ENCODE measurements around the gene MTURN. TPM values are rescaled to one million over a fixed set of nuclear protein-coding genes. Genes with fewer than 3 reads are reported as not detected.

Gene MTURN
- polyA plus RNA-seq, 1 donor (not counting 4 experiments of a cell fraction or from before 2014, with no cell fraction given) = 10.8 TPM

DNA sequence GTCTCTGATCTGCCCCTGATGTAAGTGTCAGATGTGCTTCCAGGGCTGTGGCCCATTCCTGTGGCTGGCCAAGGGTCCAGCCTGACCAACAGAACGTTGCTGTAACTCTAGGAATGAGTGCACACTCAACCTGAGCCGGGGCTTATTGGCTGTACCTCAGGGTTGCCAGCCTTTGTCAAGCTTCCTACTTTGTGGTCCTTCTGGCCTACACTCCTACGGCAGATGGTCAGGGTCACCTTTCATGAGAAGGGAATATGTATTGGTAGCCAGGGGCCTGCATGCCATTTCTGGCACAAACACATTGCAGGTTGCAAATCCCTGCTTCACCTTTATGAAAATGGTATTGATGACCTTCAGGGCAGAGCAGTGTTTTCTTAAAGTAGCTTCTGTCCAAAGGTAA is 64.5 kb downstream of the MTURN start:
- no peak for DNase-seq (ENCODE audit: low read depth, low spot score)
- H3K27ac ChIP-seq (ENCODE audit: control insufficient read depth, insufficient read depth, low read length) = no peak overlapping the region
- no peaks in the 10 kb centered on the region for H3K36me3 ChIP-seq (ENCODE audit: control insufficient read depth in 2 of 2, extremely low read depth in 1 of 2, insufficient read depth in 2 of 2, low read length in 2 of 2)
- TF ChIP-seq, protein P1, sequence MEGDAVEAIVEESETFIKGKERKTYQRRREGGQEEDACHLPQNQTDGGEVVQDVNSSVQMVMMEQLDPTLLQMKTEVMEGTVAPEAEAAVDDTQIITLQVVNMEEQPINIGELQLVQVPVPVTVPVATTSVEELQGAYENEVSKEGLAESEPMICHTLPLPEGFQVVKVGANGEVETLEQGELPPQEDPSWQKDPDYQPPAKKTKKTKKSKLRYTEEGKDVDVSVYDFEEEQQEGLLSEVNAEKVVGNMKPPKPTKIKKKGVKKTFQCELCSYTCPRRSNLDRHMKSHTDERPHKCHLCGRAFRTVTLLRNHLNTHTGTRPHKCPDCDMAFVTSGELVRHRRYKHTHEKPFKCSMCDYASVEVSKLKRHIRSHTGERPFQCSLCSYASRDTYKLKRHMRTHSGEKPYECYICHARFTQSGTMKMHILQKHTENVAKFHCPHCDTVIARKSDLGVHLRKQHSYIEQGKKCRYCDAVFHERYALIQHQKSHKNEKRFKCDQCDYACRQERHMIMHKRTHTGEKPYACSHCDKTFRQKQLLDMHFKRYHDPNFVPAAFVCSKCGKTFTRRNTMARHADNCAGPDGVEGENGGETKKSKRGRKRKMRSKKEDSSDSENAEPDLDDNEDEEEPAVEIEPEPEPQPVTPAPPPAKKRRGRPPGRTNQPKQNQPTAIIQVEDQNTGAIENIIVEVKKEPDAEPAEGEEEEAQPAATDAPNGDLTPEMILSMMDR (optimal IDR thresholded peaks at IDR 0.05 in 1 of 3, IDR thresholded peaks at IDR 0.05 in 1 of 3, conservative IDR thresholded peaks at IDR 0.05 in 1 of 3; ENCODE audit: extremely low read depth in 1 of 3, insufficient read depth in 2 of 3, low read length in 3 of 3) = no peak
- no peak for TF ChIP-seq EZH2 (IDR thresholded peaks at IDR 0.05; ENCODE audit: low read length)
- H3K9ac ChIP-seq (ENCODE audit: control insufficient read depth, extremely low read depth, insufficient read depth, low read length) = no peak overlapping the region
- no peak overlapping the region for H2AFZ ChIP-seq (ENCODE audit: control insufficient read depth, low read length)
- no peaks in the 10 kb centered on the region for H3K27me3 ChIP-seq (ENCODE audit: control insufficient read depth, extremely low read depth, insufficient read depth, low read length)
- H3K4me1 ChIP-seq (ENCODE audit: control insufficient read depth, extremely low read depth, insufficient read depth, low read length) = no peaks in the 10 kb centered on the region
- no peaks in the 10 kb centered on the region for H4K20me1 ChIP-seq (ENCODE audit: control insufficient read depth, extremely low read depth, insufficient read depth, low read length)
- no peak overlapping the region for H3K4me2 ChIP-seq (ENCODE audit: control insufficient read depth, extremely low read depth, insufficient read depth, low read depth, low read length)
- H3K9me1 ChIP-seq (ENCODE audit: control insufficient read depth, extremely low read depth, insufficient read depth, low read length) = no peaks in the 10 kb centered on the region
- H3K4me3 ChIP-seq (ENCODE audit: control insufficient read depth in 2 of 3, extremely low read depth in 1 of 3, insufficient read depth in 2 of 3, low read depth in 1 of 3, low read length in 3 of 3) = no peak overlapping the region
- H3K9me3 ChIP-seq (ENCODE audit: control insufficient read depth, low read depth, low read length) = peaks cover 10% of the 10 kb centered on the region
- dilution Hi-C loops (cut with MboI; ENCODE audit: extremely low pct_ligation_motif_present, low sequenced_read_pairs) = no loop called here
- no peaks in the 10 kb centered on the region for H3K79me2 ChIP-seq (ENCODE audit: control insufficient read depth, insufficient read depth, low read length)
- FAIRE-seq = no peak

DNA sequence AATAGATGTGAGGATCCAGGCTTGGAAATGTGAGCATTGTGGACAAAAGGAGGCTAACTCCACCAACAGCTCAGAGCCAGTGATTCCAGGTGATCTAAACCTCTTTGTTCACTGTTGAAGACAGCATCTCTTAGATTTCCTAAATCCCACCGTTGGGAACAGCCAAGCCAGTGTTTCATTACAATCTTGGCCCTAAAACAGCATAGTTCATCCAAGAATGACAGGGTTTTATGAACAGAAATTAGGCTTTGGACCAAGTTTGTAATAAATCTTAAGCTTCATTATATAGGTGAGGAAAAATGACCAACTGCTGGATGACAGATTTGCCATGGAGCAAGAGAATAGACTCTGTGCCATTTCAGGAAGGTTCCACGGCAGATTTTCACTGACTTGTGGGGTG is 65.8 kb downstream of the MTURN start:
- H3K27me3 ChIP-seq (ENCODE audit: control insufficient read depth, extremely low read depth, insufficient read depth, low read length) = no peaks in the 10 kb centered on the region
- H3K4me3 ChIP-seq (ENCODE audit: control insufficient read depth in 2 of 3, extremely low read depth in 1 of 3, insufficient read depth in 2 of 3, low read depth in 1 of 3, low read length in 3 of 3) = no peak overlapping the region
- H4K20me1 ChIP-seq (ENCODE audit: control insufficient read depth, extremely low read depth, insufficient read depth, low read length) = no peaks in the 10 kb centered on the region
- FAIRE-seq (no peak), DNase-seq (ENCODE audit: low read depth, low spot score) (no peak)
- H2AFZ ChIP-seq (ENCODE audit: control insufficient read depth, low read length) = no peak overlapping the region
- H3K4me2 ChIP-seq (ENCODE audit: control insufficient read depth, extremely low read depth, insufficient read depth, low read depth, low read length) = no peak overlapping the region
- no peak overlapping the region for H3K27ac ChIP-seq (ENCODE audit: control insufficient read depth, insufficient read depth, low read length)
- no peaks in the 10 kb centered on the region for H3K4me1 ChIP-seq (ENCODE audit: control insufficient read depth, extremely low read depth, insufficient read depth, low read length)
- no peak for TF ChIP-seq EZH2 (IDR thresholded peaks at IDR 0.05; ENCODE audit: low read length)
- H3K36me3 ChIP-seq (ENCODE audit: control insufficient read depth in 2 of 2, extremely low read depth in 1 of 2, insufficient read depth in 2 of 2, low read length in 2 of 2) = no peaks in the 10 kb centered on the region
- H3K9me1 ChIP-seq (ENCODE audit: control insufficient read depth, extremely low read depth, insufficient read depth, low read length) = no peaks in the 10 kb centered on the region
- dilution Hi-C loops (cut with MboI; ENCODE audit: extremely low pct_ligation_motif_present, low sequenced_read_pairs) = no loop called here
- H3K9ac ChIP-seq (ENCODE audit: control insufficient read depth, extremely low read depth, insufficient read depth, low read length) = no peak overlapping the region
- H3K79me2 ChIP-seq (ENCODE audit: control insufficient read depth, insufficient read depth, low read length) = no peaks in the 10 kb centered on the region
- H3K9me3 ChIP-seq (ENCODE audit: control insufficient read depth, low read depth, low read length) = peaks cover 6% of the 10 kb centered on the region

DNA sequence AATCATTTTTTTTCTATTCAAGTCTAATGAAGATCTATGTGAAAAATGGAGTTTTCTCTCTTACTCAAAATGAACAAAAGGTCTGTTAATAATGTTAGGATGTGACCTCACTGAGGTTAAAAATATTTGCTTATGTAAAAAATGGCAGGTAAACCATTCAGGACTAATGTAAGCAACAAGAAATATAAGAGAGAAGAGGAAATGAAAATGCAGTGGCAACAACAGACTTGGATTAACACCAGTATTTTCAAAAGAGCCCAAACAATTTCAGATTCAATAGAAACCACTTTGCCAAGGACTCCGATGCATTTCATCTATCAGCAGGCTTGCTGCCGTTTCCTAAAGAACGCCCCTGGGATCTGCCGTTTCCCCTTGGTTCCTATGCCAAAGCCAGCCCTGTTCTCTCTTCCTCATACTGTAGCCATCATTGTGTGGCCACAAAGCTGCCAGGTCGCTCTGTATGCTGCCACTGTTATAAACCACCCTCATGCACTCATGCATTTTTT is 66.4 kb downstream of the MTURN start:
- TF ChIP-seq EZH2 (IDR thresholded peaks at IDR 0.05; ENCODE audit: low read length) = no peak
- TF ChIP-seq, protein P1 (optimal IDR thresholded peaks at IDR 0.05 in 1 of 3, IDR thresholded peaks at IDR 0.05 in 1 of 3, conservative IDR thresholded peaks at IDR 0.05 in 1 of 3; ENCODE audit: extremely low read depth in 1 of 3, insufficient read depth in 2 of 3, low read length in 3 of 3) = no peak
- no peaks in the 10 kb centered on the region for H3K79me2 ChIP-seq (ENCODE audit: control insufficient read depth, insufficient read depth, low read length)
- no peak overlapping the region for H3K4me3 ChIP-seq (ENCODE audit: control insufficient read depth in 2 of 3, extremely low read depth in 1 of 3, insufficient read depth in 2 of 3, low read depth in 1 of 3, low read length in 3 of 3)
- no peak overlapping the region for H2AFZ ChIP-seq (ENCODE audit: control insufficient read depth, low read length)
- H3K9me1 ChIP-seq (ENCODE audit: control insufficient read depth, extremely low read depth, insufficient read depth, low read length) = no peaks in the 10 kb centered on the region
- H3K9me3 ChIP-seq (ENCODE audit: control insufficient read depth, low read depth, low read length) = peaks cover under 1% of the 10 kb centered on the region
- H3K9ac ChIP-seq (ENCODE audit: control insufficient read depth, extremely low read depth, insufficient read depth, low read length) = no peak overlapping the region
- no peaks in the 10 kb centered on the region for H4K20me1 ChIP-seq (ENCODE audit: control insufficient read depth, extremely low read depth, insufficient read depth, low read length)
- FAIRE-seq (no peak), DNase-seq (ENCODE audit: low read depth, low spot score) (no peak)
- dilution Hi-C loops (cut with MboI; ENCODE audit: extremely low pct_ligation_motif_present, low sequenced_read_pairs) = no loop called here
- no peak overlapping the region for H3K4me2 ChIP-seq (ENCODE audit: control insufficient read depth, extremely low read depth, insufficient read depth, low read depth, low read length)
- H3K4me1 ChIP-seq (ENCODE audit: control insufficient read depth, extremely low read depth, insufficient read depth, low read length) = peaks cover under 1% of the 10 kb centered on the region
- H3K36me3 ChIP-seq (ENCODE audit: control insufficient read depth in 2 of 2, extremely low read depth in 1 of 2, insufficient read depth in 2 of 2, low read length in 2 of 2) = no peaks in the 10 kb centered on the region
- H3K27ac ChIP-seq (ENCODE audit: control insufficient read depth, insufficient read depth, low read length) = no peak overlapping the region
- no peaks in the 10 kb centered on the region for H3K27me3 ChIP-seq (ENCODE audit: control insufficient read depth, extremely low read depth, insufficient read depth, low read length)
